Natural killer cell (primary cell): ENCODE data around the gene OR2Y1. TPM values are rescaled to one million over a fixed set of nuclear protein-coding genes. Genes with fewer than 3 reads are reported as not detected.
"Not testable (repeated sequence)": the region's sequence is repeated elsewhere in the genome, so short reads cannot be mapped to it uniquely, and the experiment has no call there.

Source experiments
- ATAC-seq, 3 donors: fragments of 150-1000 bp in 2 of 3; fragments of 200-7000 bp in 1 of 3; cut with Tn5 transposase; 1 replicate in 1 of 3; 2 replicates in 2 of 3; pipeline ENCODE4 v1.10.0; 2021; ENCODE audit warnings: mild to moderate bottlenecking in 2 of 3, moderate library complexity in 2 of 3
- DNase-seq, 2 donors: peaks; one replicate each; pipeline versions ENCODE4 v3.0.0 to v3.0.0-alpha.2; 2013 to 2021; ENCODE audit warnings: mixed read lengths in 1 of 2
- H3K27ac ChIP-seq: one replicate; pipeline ENCODE4 v1.5.1; 2013; ENCODE audit warnings: mild to moderate bottlenecking, low read length
- H3K27me3 ChIP-seq: one replicate; pipeline ENCODE4 v1.6.1; 2013; ENCODE audit warnings: low read length; ENCODE audit not compliant: control insufficient read depth, insufficient read depth
- H3K36me3 ChIP-seq: one replicate; pipeline ENCODE4 v1.6.1; 2013; ENCODE audit warnings: low read length; ENCODE audit not compliant: control insufficient read depth, insufficient read depth
- H3K4me1 ChIP-seq: one replicate; pipeline ENCODE4 v1.6.1; 2013; ENCODE audit warnings: low read length; ENCODE audit not compliant: control insufficient read depth, insufficient read depth
- H3K4me3 ChIP-seq: one replicate; pipeline ENCODE4 v1.5.1; 2013; ENCODE audit warnings: low read length
- H3K9me3 ChIP-seq: one replicate; pipeline ENCODE4 v1.6.1; 2013; ENCODE audit warnings: low read length; ENCODE audit not compliant: control insufficient read depth, insufficient read depth
- H3K27ac Mint-ChIP-seq, 2 donors: one replicate each; pipeline ENCODE4 v1.8.0; 2022; ENCODE audit warnings: mild to moderate bottlenecking in 2 of 2, mixed read lengths in 2 of 2, moderate library complexity in 1 of 2
- H3K27me3 Mint-ChIP-seq, 2 donors: one replicate each; pipeline ENCODE4 v1.8.0; 2022; ENCODE audit warnings: low read depth in 2 of 2, mixed read lengths in 2 of 2
- H3K36me3 Mint-ChIP-seq: one replicate; pipeline ENCODE4 v1.8.0; 2022; ENCODE audit warnings: mixed read lengths
- H3K4me1 Mint-ChIP-seq, 2 donors: one replicate each; pipeline ENCODE4 v1.8.0; 2022; ENCODE audit warnings: mixed read lengths in 2 of 2
- H3K4me3 Mint-ChIP-seq: one replicate; pipeline ENCODE4 v1.8.0; 2022; ENCODE audit warnings: mild to moderate bottlenecking, moderate library complexity, mixed read lengths
- H3K9me3 Mint-ChIP-seq, 2 donors: one replicate each; pipeline ENCODE4 v1.8.0; 2022; ENCODE audit warnings: mixed read lengths in 2 of 2
- CTCF ChIP-seq: fragments of 200-600 bp; IDR thresholded peaks from one replicate; pipeline ENCODE4 v1.8.0; 2022; ENCODE audit warnings: antibody characterized with exemption
- WGBS: methylation state at CpG from one replicate; pipeline ENCODE4 v1.1.7; 2013; ENCODE audit warnings: missing lambda C conversion rate; ENCODE audit not compliant: insufficient coverage; 5-methylcytosine and 5-hydroxymethylcytosine counted together
- intact Hi-C: fragments of 100-400 bp; cut with micrococcal nuclease; formaldehyde crosslinking; loops from one replicate; pipeline ENCODE4 v1.14.2; 2022
- total RNA-seq, 4 donors: library from RNA; stranded (reverse); fragments of 120-200 nt in 1 of 4; gene quantifications; one replicate each; pipeline versions ENCODE4 v1.2.3 to v1.2.4, GENCODE V29; 2013 to 2022

Gene OR2Y1
- total RNA-seq, 3 donors from 2014 or later (not counting 1 experiment from before 2014, with no cell fraction given), result not detected

GRCh38 chr5:180784497-180785097 is 44.7 kb upstream of the OR2Y1 start:
- Histone ChIP-seq H3K27me3 (no peaks in the 10 kb centered on the region), H3K36me3 (peaks cover 10% of the 10 kb centered on the region), H3K4me1 (peaks cover 9% of the 10 kb centered on the region), H3K27ac (no peak overlapping the region), H3K4me3 (no peak overlapping the region), H3K9me3 (no peaks in the 10 kb centered on the region)
- Mint-ChIP-seq H3K27me3 (no peaks in the 10 kb centered on the region), H3K9me3 (no peaks in the 10 kb centered on the region), H3K4me3 (no peak overlapping the region), H3K36me3 (no peaks in the 10 kb centered on the region), H3K27ac (peak overlapping the region; percentile 37 to 80), H3K4me1 (peaks cover 12 to 35% of the 10 kb centered on the region in 2 donors)
- TF ChIP-seq CTCF, result peak; percentile 82
- intact Hi-C loops, result loop anchor here (1.0 kb wide), 1 partner anchor 77 kb away; the partner anchor contains the start of gene ZFP62
- DNase-seq (peak; percentile 56 to 85), ATAC-seq (peak; percentile 80 to 91 (median 88))
- 71% methylated on average over 11 of the region's 13 CpGs for WGBS

GRCh38 chr5:180783340-180784052 is 43.6 kb upstream of the OR2Y1 start:
- WGBS, result 91% methylated on average over 12 of the region's 12 CpGs

GRCh38 chr5:180782748-180783147 is 42.9 kb upstream of the OR2Y1 start:
- no peaks in the 10 kb centered on the region for H3K36me3 Mint-ChIP-seq
- H3K4me1 Mint-ChIP-seq, result peaks cover 12 to 28% of the 10 kb centered on the region in 2 donors
- H3K9me3 Mint-ChIP-seq, result no peaks in the 10 kb centered on the region
- intact Hi-C loops, result no loop called here
- no peak overlapping the region for H3K4me3 Mint-ChIP-seq
- Histone ChIP-seq H3K9me3 (no peaks in the 10 kb centered on the region), H3K4me1 (peaks cover 9% of the 10 kb centered on the region), H3K27me3 (no peaks in the 10 kb centered on the region), H3K27ac (no peak overlapping the region), H3K36me3 (peaks cover 3% of the 10 kb centered on the region), H3K4me3 (no peak overlapping the region)
- TF ChIP-seq CTCF, result no peak
- H3K27ac Mint-ChIP-seq, result peak overlapping the region; percentile 3 to 17
- DNase-seq (no peak), ATAC-seq (no peak)
- WGBS, result 55% methylated on average over 2 of the region's 2 CpGs
- no peaks in the 10 kb centered on the region for H3K27me3 Mint-ChIP-seq

More at GRCh38 chr5:180783340-180784052, 43.6 kb upstream of the OR2Y1 start:
- Mint-ChIP-seq H3K4me1 (peaks cover 12 to 35% of the 10 kb centered on the region in 2 donors), H3K9me3 (no peaks in the 10 kb centered on the region), H3K36me3 (no peaks in the 10 kb centered on the region), H3K27ac (peak overlapping the region; percentile 35 to 37), H3K27me3 (no peaks in the 10 kb centered on the region), H3K4me3 (no peak overlapping the region)
- intact Hi-C loops, result loop anchor here (1.0 kb wide), 1 partner anchor 78 kb away; the partner anchor contains the start of gene ZFP62
- Histone ChIP-seq H3K4me1 (peaks cover 9% of the 10 kb centered on the region), H3K36me3 (peaks cover 7% of the 10 kb centered on the region), H3K4me3 (no peak overlapping the region), H3K9me3 (no peaks in the 10 kb centered on the region), H3K27ac (no peak overlapping the region), H3K27me3 (no peaks in the 10 kb centered on the region)
- ATAC-seq (no peak), DNase-seq (no peak)
- no peak for TF ChIP-seq CTCF

DNA sequence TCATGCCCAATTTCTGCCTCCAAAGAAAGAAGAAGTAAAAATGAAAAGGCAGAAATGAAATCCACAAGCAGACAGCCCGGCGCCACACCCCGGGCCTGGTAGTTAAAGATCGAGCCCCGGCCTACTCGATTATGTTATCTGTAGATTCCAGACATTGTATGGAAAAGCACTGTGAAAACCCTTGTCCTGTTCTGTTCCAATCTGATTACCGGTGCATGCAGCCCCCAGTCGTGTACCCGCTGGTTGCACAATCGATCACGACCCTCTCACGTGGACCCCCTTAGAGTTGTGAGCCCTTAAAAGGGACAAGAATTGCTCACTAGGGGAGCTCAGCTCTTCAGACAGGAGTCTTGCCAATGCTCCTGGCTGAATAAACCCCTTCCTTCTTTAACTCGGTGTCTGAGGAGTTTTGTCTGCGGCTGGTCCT is 42.1 kb upstream of the OR2Y1 start:
- intact Hi-C loops, H3K4me1 ChIP-seq, H3K27me3 ChIP-seq, H3K4me3 ChIP-seq, H3K4me3 Mint-ChIP-seq, ATAC-seq, H3K27ac ChIP-seq, H3K36me3 ChIP-seq, H3K9me3 Mint-ChIP-seq, H3K9me3 ChIP-seq, H3K36me3 Mint-ChIP-seq, H3K27me3 Mint-ChIP-seq, DNase-seq: not testable (repeated sequence)
- peaks cover 8 to 19% of the 10 kb centered on the region in 2 donors for H3K4me1 Mint-ChIP-seq
- H3K27ac Mint-ChIP-seq, result peak overlapping the region; percentile 17 to 33
- 91% methylated on average over 13 of the region's 14 CpGs for WGBS
